ENCODE measurements around the gene NFASC. TPM values are rescaled to one million over a fixed set of nuclear protein-coding genes. Genes with fewer than 3 reads are reported as not detected.

The NFASC gene
- total and polyA plus RNA-seq, 2 experiments from 2014 or later = 46.3 to 54.7 TPM

GRCh38 chr1:204937901-204938300, 67.2 kb downstream of the NFASC start:
- no peaks in the 10 kb centered on the region for H3F3A ChIP-seq (ENCODE audit: insufficient read depth)
- no peak overlapping the region for H3K9ac ChIP-seq
- no peak overlapping the region for H3K27ac ChIP-seq
- no peaks in the 10 kb centered on the region for H3K9me2 ChIP-seq (ENCODE audit: insufficient read depth)
- no peaks in the 10 kb centered on the region for H3K36me3 ChIP-seq (ENCODE audit: low read depth)
- H4K20me1 ChIP-seq (ENCODE audit: insufficient read depth) = peaks cover 5% of the 10 kb centered on the region; the same call in 1 of the 2 replicates
- 80 to 85% methylated on average over 11 of the region's 11 CpGs for WGBS, 2 experiments (ENCODE audit: low coverage in 1 of 2, low lambda C conversion rate in 2 of 2, missing lambda C conversion rate in 2 of 2)
- no peaks in the 10 kb centered on the region for H3K9me3 ChIP-seq (ENCODE audit: low read depth)
- H3K79me2 ChIP-seq (ENCODE audit: insufficient read depth) = peaks cover 12% of the 10 kb centered on the region
- no peak overlapping the region for H3K4me3 ChIP-seq
- H3K4me1 ChIP-seq (ENCODE audit: insufficient read depth) = peaks cover 12% of the 10 kb centered on the region; the same call in 1 of the 2 replicates
- H3K4me2 ChIP-seq (ENCODE audit: unreplicated experiment) = no peak overlapping the region
- no peaks in the 10 kb centered on the region for H3K27me3 ChIP-seq (replicated peaks; ENCODE audit: insufficient read depth)
- TF ChIP-seq EZH2phosphoT487 (IDR thresholded peaks at IDR 0.05; ENCODE audit: insufficient read depth, low read depth) (no peak), EZH2 (IDR thresholded peaks at IDR 0.05; ENCODE audit: insufficient read depth, poor library complexity, severe bottlenecking) (no peak)
- no peak overlapping the region for H2AFZ ChIP-seq
- DNase-seq = no peak
- in situ Hi-C loops (cut with MboI) = no loop called here

DNA sequence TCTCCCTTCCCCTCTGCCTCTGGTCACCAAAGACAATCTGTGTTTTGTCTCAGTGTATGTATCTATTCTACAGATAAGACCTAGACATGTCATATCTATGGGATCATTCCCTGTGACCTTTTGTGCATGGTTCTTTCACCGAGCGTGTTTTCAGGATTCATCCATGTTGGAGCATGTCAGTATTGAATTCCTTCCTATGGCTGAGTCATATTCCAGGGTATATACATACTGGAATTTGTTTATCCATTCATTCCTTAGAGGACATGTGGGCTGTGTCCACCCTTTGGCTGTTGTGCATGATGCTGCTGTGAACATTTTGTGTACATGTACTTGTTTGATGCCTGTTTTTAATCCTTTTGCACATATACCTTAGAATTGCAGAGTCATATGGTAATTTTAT, 69.9 kb downstream of the NFASC start:
- no peaks in the 10 kb centered on the region for H3K9me3 ChIP-seq (ENCODE audit: low read depth)
- in situ Hi-C loops (cut with MboI) = loop anchor here (5.0 to 10.0 kb wide), 2 partner anchors 133 to 376 kb away; no protein-coding TSS in a partner anchor
- no peaks in the 10 kb centered on the region; the same call in 1 of the 2 replicates for H3K36me3 ChIP-seq (ENCODE audit: low read depth)
- DNase-seq = peak; percentile 14
- no peak overlapping the region for H2AFZ ChIP-seq
- no peak overlapping the region for H3K27ac ChIP-seq
- peaks cover 16% of the 10 kb centered on the region for H3K79me2 ChIP-seq (ENCODE audit: insufficient read depth)
- no peak overlapping the region for H3K9ac ChIP-seq
- H3K4me3 ChIP-seq = no peak overlapping the region
- TF ChIP-seq EZH2phosphoT487 (IDR thresholded peaks at IDR 0.05; ENCODE audit: insufficient read depth, low read depth) (no peak), EZH2 (IDR thresholded peaks at IDR 0.05; ENCODE audit: insufficient read depth, poor library complexity, severe bottlenecking) (no peak)
- peaks cover 5% of the 10 kb centered on the region; the same call in 1 of the 2 replicates for H4K20me1 ChIP-seq (ENCODE audit: insufficient read depth)
- no peaks in the 10 kb centered on the region for H3K9me2 ChIP-seq (ENCODE audit: insufficient read depth)
- no peaks in the 10 kb centered on the region for H3K27me3 ChIP-seq (replicated peaks; ENCODE audit: insufficient read depth)
- H3F3A ChIP-seq (ENCODE audit: insufficient read depth) = no peaks in the 10 kb centered on the region
- 65 to 77% methylated on average over 2 of the region's 2 CpGs for WGBS, 2 experiments (ENCODE audit: low coverage in 1 of 2, low lambda C conversion rate in 2 of 2, missing lambda C conversion rate in 2 of 2)
- peaks cover 12% of the 10 kb centered on the region; the same call in 1 of the 2 replicates for H3K4me1 ChIP-seq (ENCODE audit: insufficient read depth)
- H3K4me2 ChIP-seq (ENCODE audit: unreplicated experiment) = no peak overlapping the region

- Histone ChIP-seq H2AFZ (0 out of 2 replicates have a peak overlapping the region, but pooled peaks have one; percentile 29), H3K9me3 (ENCODE audit: low read depth) (no peaks in the 10 kb centered on the region), H3K27me3 (replicated peaks; ENCODE audit: insufficient read depth) (no peaks in the 10 kb centered on the region), H3K4me1 (ENCODE audit: insufficient read depth) (peaks cover 12% of the 10 kb centered on the region; the same call in 1 of the 2 replicates), H3K9ac (no peak overlapping the region), H3K27ac (no peak overlapping the region), H3F3A (ENCODE audit: insufficient read depth) (no peaks in the 10 kb centered on the region), H3K79me2 (ENCODE audit: insufficient read depth) (peaks cover 16% of the 10 kb centered on the region), H4K20me1 (ENCODE audit: insufficient read depth) (peaks cover 5% of the 10 kb centered on the region; the same call in 1 of the 2 replicates), H3K9me2 (ENCODE audit: insufficient read depth) (no peaks in the 10 kb centered on the region), H3K4me2 (ENCODE audit: unreplicated experiment) (no peak overlapping the region), H3K36me3 (ENCODE audit: low read depth) (no peaks in the 10 kb centered on the region; the same call in 1 of the 2 replicates), H3K4me3 (no peak overlapping the region)
- peak; percentile 78 for DNase-seq
- in situ Hi-C loops (cut with MboI) = loop anchor here (5.0 to 10.0 kb wide), 2 partner anchors 134 to 377 kb away; no protein-coding TSS in a partner anchor
- WGBS, 2 experiments (ENCODE audit: low coverage in 1 of 2, low lambda C conversion rate in 2 of 2, missing lambda C conversion rate in 2 of 2) = 24 to 25% methylated on average over 15 of the region's 15 CpGs
- TF ChIP-seq EZH2phosphoT487 (IDR thresholded peaks at IDR 0.05; ENCODE audit: insufficient read depth, low read depth) = no peak
- no peak for TF ChIP-seq EZH2 (IDR thresholded peaks at IDR 0.05; ENCODE audit: insufficient read depth, poor library complexity, severe bottlenecking)
These were observed 71.0 kb downstream of the NFASC start for GRCh38 chr1:204941421-204942338.

DNA sequence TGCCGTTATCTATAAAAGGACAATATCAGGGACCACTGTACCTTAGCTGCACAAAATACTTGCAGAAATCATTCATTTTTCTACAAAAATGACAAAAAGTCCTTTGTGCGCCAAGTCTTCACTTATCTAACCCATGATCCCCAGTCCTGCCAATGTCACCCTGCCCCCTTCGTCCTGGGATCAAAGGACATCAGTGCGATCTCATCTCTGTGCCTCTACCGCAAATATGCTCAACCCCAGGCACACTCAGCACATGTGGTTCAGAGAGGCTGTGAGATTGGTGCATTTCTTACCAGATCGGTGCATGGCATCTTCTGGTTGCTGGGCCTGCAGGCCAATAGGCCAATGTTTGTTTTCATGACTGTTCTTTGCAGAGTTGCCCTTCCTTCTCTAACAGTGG, 72.8 kb downstream of the NFASC start:
- Histone ChIP-seq H3K4me1 (ENCODE audit: insufficient read depth) (peaks cover 12% of the 10 kb centered on the region; the same call in 1 of the 2 replicates), H3K9me3 (ENCODE audit: low read depth) (no peaks in the 10 kb centered on the region), H3K9ac (no peak overlapping the region), H4K20me1 (ENCODE audit: insufficient read depth) (peaks cover 5% of the 10 kb centered on the region; the same call in 1 of the 2 replicates), H3F3A (ENCODE audit: insufficient read depth) (no peaks in the 10 kb centered on the region), H3K4me3 (no peak overlapping the region), H2AFZ (no peak overlapping the region), H3K4me2 (ENCODE audit: unreplicated experiment) (no peak overlapping the region), H3K36me3 (ENCODE audit: low read depth) (no peaks in the 10 kb centered on the region; the same call in 1 of the 2 replicates), H3K9me2 (ENCODE audit: insufficient read depth) (no peaks in the 10 kb centered on the region), H3K27me3 (replicated peaks; ENCODE audit: insufficient read depth) (no peaks in the 10 kb centered on the region), H3K27ac (no peak overlapping the region), H3K79me2 (ENCODE audit: insufficient read depth) (peaks cover 16% of the 10 kb centered on the region)
- in situ Hi-C loops (cut with MboI) = loop anchor here (5.0 to 10.0 kb wide), 2 partner anchors 136 to 379 kb away; no protein-coding TSS in a partner anchor
- no peak for DNase-seq
- TF ChIP-seq EZH2phosphoT487 (IDR thresholded peaks at IDR 0.05; ENCODE audit: insufficient read depth, low read depth) (no peak), EZH2 (IDR thresholded peaks at IDR 0.05; ENCODE audit: insufficient read depth, poor library complexity, severe bottlenecking) (no peak)
- 89% methylated on average over 6 of the region's 6 CpGs for WGBS, 2 experiments (ENCODE audit: low coverage in 1 of 2, low lambda C conversion rate in 2 of 2, missing lambda C conversion rate in 2 of 2)

Measured in GM23248 (cell line).